Mesothelial cell of epicardium (in vitro differentiated cells): ENCODE measurements around the gene HEMGN. TPM values are rescaled to one million over a fixed set of nuclear protein-coding genes. Genes with fewer than 3 reads are reported as not detected.

Experiments
- DNase-seq, 2 experiments: peaks; one replicate each; pipeline ENCODE4 v3.0.0; 2021; ENCODE audit warnings: low spot score in 2 of 2; ENCODE audit not compliant: unreplicated experiment in 2 of 2
- H3K27ac Mint-ChIP-seq: 2 replicates; pipeline ENCODE4 v1.8.0; 2021; ENCODE audit warnings: mixed read lengths
- H3K27me3 Mint-ChIP-seq: 2 replicates; pipeline ENCODE4 v1.8.0; 2021; ENCODE audit warnings: low read depth, mixed read lengths
- H3K36me3 Mint-ChIP-seq: 2 replicates; pipeline ENCODE4 v1.8.0; 2021; ENCODE audit warnings: mixed read lengths
- H3K4me1 Mint-ChIP-seq: 2 replicates; pipeline ENCODE4 v1.8.0; 2021; ENCODE audit warnings: mixed read lengths
- H3K4me3 Mint-ChIP-seq: 2 replicates; pipeline ENCODE4 v1.8.0; 2021; ENCODE audit warnings: mild to moderate bottlenecking, moderate library complexity, mixed read lengths
- H3K9me3 Mint-ChIP-seq: 2 replicates; pipeline ENCODE4 v1.8.0; 2021; ENCODE audit warnings: mixed read lengths
- CTCF ChIP-seq: fragments of 200-600 bp; sonication (generic); IDR thresholded peaks from one replicate; pipeline ENCODE4 v1.5.0; 2021; ENCODE audit warnings: antibody characterized with exemption; ENCODE audit not compliant: unreplicated experiment
- total RNA-seq: library from RNA; stranded (reverse); gene quantifications from 3 replicates; pipeline ENCODE4 v1.2.1, GENCODE V29; 2021

HEMGN gene
- total RNA-seq, 1 donor from 2014 or later, result not detected

GRCh38 chr9:97906236-97906831 lies 31.6 kb downstream of the HEMGN start:
- H3K9me3 Mint-ChIP-seq, result no peaks in the 10 kb centered on the region
- H3K36me3 Mint-ChIP-seq, result peaks cover 23% of the 10 kb centered on the region
- no peaks in the 10 kb centered on the region for H3K27me3 Mint-ChIP-seq
- no peak overlapping the region for H3K4me3 Mint-ChIP-seq
- no peak for TF ChIP-seq CTCF
- DNase-seq, result no peak
- H3K27ac Mint-ChIP-seq, result no peak overlapping the region
- no peaks in the 10 kb centered on the region for H3K4me1 Mint-ChIP-seq

- no peak overlapping the region for H3K4me3 Mint-ChIP-seq
- H3K9me3 Mint-ChIP-seq, result no peaks in the 10 kb centered on the region
- H3K27ac Mint-ChIP-seq, result no peak overlapping the region
- H3K4me1 Mint-ChIP-seq, result no peaks in the 10 kb centered on the region
- no peak for DNase-seq
- no peak for TF ChIP-seq CTCF
- H3K36me3 Mint-ChIP-seq, result peaks cover 22% of the 10 kb centered on the region
- H3K27me3 Mint-ChIP-seq, result no peaks in the 10 kb centered on the region
These were observed 32.7 kb downstream of the HEMGN start for GRCh38 chr9:97905228-97905627.

- Mint-ChIP-seq H3K27ac (no peak overlapping the region), H3K27me3 (no peaks in the 10 kb centered on the region), H3K4me3 (no peak overlapping the region), H3K9me3 (no peaks in the 10 kb centered on the region), H3K4me1 (no peaks in the 10 kb centered on the region), H3K36me3 (peaks cover 20% of the 10 kb centered on the region)
- DNase-seq, result no peak
- TF ChIP-seq CTCF, result no peak
These were observed 33.2 kb downstream of the HEMGN start for GRCh38 chr9:97904725-97905124.

- Mint-ChIP-seq H3K9me3 (no peaks in the 10 kb centered on the region), H3K4me3 (no peak overlapping the region), H3K27me3 (no peaks in the 10 kb centered on the region), H3K36me3 (peaks cover 14% of the 10 kb centered on the region), H3K27ac (no peak overlapping the region), H3K4me1 (no peaks in the 10 kb centered on the region)
- TF ChIP-seq CTCF, result no peak
- no peak for DNase-seq
These were observed 34.8 kb downstream of the HEMGN start for GRCh38 chr9:97903177-97903576.

GRCh38 chr9:97900738-97901565 lies 37.0 kb downstream of the HEMGN start:
- peak; percentile 65 for TF ChIP-seq CTCF
- Mint-ChIP-seq H3K36me3 (peaks cover 5% of the 10 kb centered on the region), H3K4me1 (no peaks in the 10 kb centered on the region), H3K9me3 (no peaks in the 10 kb centered on the region), H3K27ac (no peak overlapping the region), H3K27me3 (no peaks in the 10 kb centered on the region), H3K4me3 (no peak overlapping the region)
- DNase-seq, result no peak
